ENCODE results near the gene BMP7.

Gene BMP7

GRCh38 chr20:57249073-57249472 is 17.4 kb downstream of the BMP7 start:
- Histone ChIP-seq H2AK5ac (ENCODE audit: low read length, severe bottlenecking) (no peak overlapping the region), H2BK120ac (ENCODE audit: low read depth, low read length) (no peak overlapping the region), H3K79me1 (replicated peaks; ENCODE audit: low read length, poor library complexity, severe bottlenecking) (no peaks in the 10 kb centered on the region), H2BK15ac (ENCODE audit: low read depth, poor library complexity, severe bottlenecking) (no peak overlapping the region), H4K91ac (ENCODE audit: low read length) (no peak overlapping the region), H3K27ac (ENCODE audit: low read length, poor library complexity, severe bottlenecking) (no peak overlapping the region), H4K8ac (ENCODE audit: low read length) (no peak overlapping the region), H3K9me3 (ENCODE audit: control insufficient read depth, low read length) (peaks cover 4% of the 10 kb centered on the region), H3K4me1 (ENCODE audit: control insufficient read depth, insufficient read depth, low read depth, low read length) (peaks cover 10% of the 10 kb centered on the region), H3K18ac (ENCODE audit: low read depth in 1 of 2, low read length in 2 of 2) (no peak overlapping the region), H2AFZ (ENCODE audit: low read depth, low read length) (no peak overlapping the region), H3K27me3 (ENCODE audit: control insufficient read depth in 1 of 2, insufficient read depth in 1 of 2, low read length in 2 of 2) (peaks cover 25 to 52% of the 10 kb centered on the region in 2 experiments), H2BK12ac (ENCODE audit: low read length in 2 of 2) (no peak overlapping the region), H2BK5ac (ENCODE audit: low read depth, low read length, poor library complexity, severe bottlenecking) (no peak overlapping the region), H3K4me3 (ENCODE audit: insufficient read depth in 1 of 2, low read depth in 1 of 2, low read length in 2 of 2) (no peak overlapping the region), H3K4ac (ENCODE audit: low read depth in 1 of 2, low read length in 2 of 2) (no peak overlapping the region), H3K9ac (ENCODE audit: low read length) (no peak overlapping the region), H3K14ac (ENCODE audit: low read length in 2 of 2) (no peak overlapping the region), H3K23ac (ENCODE audit: low read length in 2 of 2) (no peak overlapping the region), H3K36me3 (ENCODE audit: control insufficient read depth in 1 of 2, insufficient read depth in 2 of 2, low read depth in 1 of 2, low read length in 2 of 2) (no peaks in the 10 kb centered on the region), H3K4me2 (ENCODE audit: low read length, poor library complexity, severe bottlenecking) (no peak overlapping the region)
- WGBS: 90% methylated on average over 2 of the region's 5 CpGs
- no peak for DNase-seq

GRCh38 chr20:57248132-57248797 is 18.2 kb downstream of the BMP7 start:
- Histone ChIP-seq H3K4ac (ENCODE audit: low read depth in 1 of 2, low read length in 2 of 2) (no peak overlapping the region), H2AK5ac (ENCODE audit: low read length, severe bottlenecking) (no peak overlapping the region), H3K36me3 (ENCODE audit: control insufficient read depth in 1 of 2, insufficient read depth in 2 of 2, low read depth in 1 of 2, low read length in 2 of 2) (no peaks in the 10 kb centered on the region), H3K79me1 (replicated peaks; ENCODE audit: low read length, poor library complexity, severe bottlenecking) (no peaks in the 10 kb centered on the region), H2BK12ac (ENCODE audit: low read length in 2 of 2) (no peak overlapping the region), H3K27ac (ENCODE audit: low read length, poor library complexity, severe bottlenecking) (no peak overlapping the region), H4K91ac (ENCODE audit: low read length) (no peak overlapping the region), H2BK15ac (ENCODE audit: low read depth, poor library complexity, severe bottlenecking) (no peak overlapping the region), H3K14ac (ENCODE audit: low read length in 2 of 2) (no peak overlapping the region), H4K8ac (ENCODE audit: low read length) (no peak overlapping the region), H3K4me2 (ENCODE audit: low read length, poor library complexity, severe bottlenecking) (no peak overlapping the region), H3K4me3 (ENCODE audit: insufficient read depth in 1 of 2, low read depth in 1 of 2, low read length in 2 of 2) (no peak overlapping the region), H2AFZ (ENCODE audit: low read depth, low read length) (no peak overlapping the region), H2BK5ac (ENCODE audit: low read depth, low read length, poor library complexity, severe bottlenecking) (no peak overlapping the region), H3K9me3 (ENCODE audit: control insufficient read depth, low read length) (peaks cover 4% of the 10 kb centered on the region), H3K23ac (ENCODE audit: low read length in 2 of 2) (no peak overlapping the region), H3K27me3 (ENCODE audit: control insufficient read depth in 1 of 2, insufficient read depth in 1 of 2, low read length in 2 of 2) (peaks cover 23 to 51% of the 10 kb centered on the region in 2 experiments), H3K18ac (ENCODE audit: low read depth in 1 of 2, low read length in 2 of 2) (no peak overlapping the region), H3K9ac (ENCODE audit: low read length) (no peak overlapping the region), H2BK120ac (ENCODE audit: low read depth, low read length) (no peak overlapping the region), H3K4me1 (ENCODE audit: control insufficient read depth, insufficient read depth, low read depth, low read length) (peaks cover 10% of the 10 kb centered on the region)
- 77% methylated on average over 4 of the region's 4 CpGs for WGBS
- DNase-seq: no peak

GRCh38 chr20:57247292-57247965 is 19.0 kb downstream of the BMP7 start:
- H3K4me2 ChIP-seq (ENCODE audit: low read length, poor library complexity, severe bottlenecking): no peak overlapping the region
- no peak overlapping the region for H3K4ac ChIP-seq (ENCODE audit: low read depth in 1 of 2, low read length in 2 of 2)
- peaks cover 10% of the 10 kb centered on the region for H3K4me1 ChIP-seq (ENCODE audit: control insufficient read depth, insufficient read depth, low read depth, low read length)
- H3K9me3 ChIP-seq (ENCODE audit: control insufficient read depth, low read length): peaks cover 4% of the 10 kb centered on the region
- H4K91ac ChIP-seq (ENCODE audit: low read length): no peak overlapping the region
- no peak overlapping the region for H2BK120ac ChIP-seq (ENCODE audit: low read depth, low read length)
- H3K18ac ChIP-seq (ENCODE audit: low read depth in 1 of 2, low read length in 2 of 2): no peak overlapping the region
- peaks cover 16 to 44% of the 10 kb centered on the region in 2 experiments for H3K27me3 ChIP-seq (ENCODE audit: control insufficient read depth in 1 of 2, insufficient read depth in 1 of 2, low read length in 2 of 2)
- no peak overlapping the region for H2AK5ac ChIP-seq (ENCODE audit: low read length, severe bottlenecking)
- no peak overlapping the region for H2AFZ ChIP-seq (ENCODE audit: low read depth, low read length)
- H3K36me3 ChIP-seq (ENCODE audit: control insufficient read depth in 1 of 2, insufficient read depth in 2 of 2, low read depth in 1 of 2, low read length in 2 of 2): no peaks in the 10 kb centered on the region
- no peak overlapping the region for H2BK15ac ChIP-seq (ENCODE audit: low read depth, poor library complexity, severe bottlenecking)
- no peak overlapping the region for H3K9ac ChIP-seq (ENCODE audit: low read length)
- no peak overlapping the region for H2BK12ac ChIP-seq (ENCODE audit: low read length in 2 of 2)
- no peaks in the 10 kb centered on the region for H3K79me1 ChIP-seq (replicated peaks; ENCODE audit: low read length, poor library complexity, severe bottlenecking)
- H3K23ac ChIP-seq (ENCODE audit: low read length in 2 of 2): no peak overlapping the region
- no peak overlapping the region for H3K27ac ChIP-seq (ENCODE audit: low read length, poor library complexity, severe bottlenecking)
- H3K4me3 ChIP-seq (ENCODE audit: insufficient read depth in 1 of 2, low read depth in 1 of 2, low read length in 2 of 2): no peak overlapping the region
- WGBS: 74% methylated on average over 7 of the region's 8 CpGs
- H4K8ac ChIP-seq (ENCODE audit: low read length): no peak overlapping the region
- DNase-seq: no peak
- H2BK5ac ChIP-seq (ENCODE audit: low read depth, low read length, poor library complexity, severe bottlenecking): no peak overlapping the region
- no peak overlapping the region for H3K14ac ChIP-seq (ENCODE audit: low read length in 2 of 2)

GRCh38 chr20:57245997-57246396 is 20.4 kb downstream of the BMP7 start:
- Histone ChIP-seq H3K4ac (ENCODE audit: low read depth in 1 of 2, low read length in 2 of 2) (no peak overlapping the region), H3K9ac (ENCODE audit: low read length) (no peak overlapping the region), H3K4me1 (ENCODE audit: control insufficient read depth, insufficient read depth, low read depth, low read length) (peaks cover 5% of the 10 kb centered on the region), H2BK5ac (ENCODE audit: low read depth, low read length, poor library complexity, severe bottlenecking) (no peak overlapping the region), H3K27me3 (ENCODE audit: control insufficient read depth in 1 of 2, insufficient read depth in 1 of 2, low read length in 2 of 2) (peaks cover 19 to 52% of the 10 kb centered on the region in 2 experiments), H3K27ac (ENCODE audit: low read length, poor library complexity, severe bottlenecking) (no peak overlapping the region), H2AK5ac (ENCODE audit: low read length, severe bottlenecking) (no peak overlapping the region), H3K36me3 (ENCODE audit: control insufficient read depth in 1 of 2, insufficient read depth in 2 of 2, low read depth in 1 of 2, low read length in 2 of 2) (no peaks in the 10 kb centered on the region), H3K9me3 (ENCODE audit: control insufficient read depth, low read length) (peaks cover 4% of the 10 kb centered on the region), H3K18ac (ENCODE audit: low read depth in 1 of 2, low read length in 2 of 2) (no peak overlapping the region), H4K91ac (ENCODE audit: low read length) (no peak overlapping the region), H2BK12ac (ENCODE audit: low read length in 2 of 2) (no peak overlapping the region), H2BK15ac (ENCODE audit: low read depth, poor library complexity, severe bottlenecking) (no peak overlapping the region), H2BK120ac (ENCODE audit: low read depth, low read length) (no peak overlapping the region), H2AFZ (ENCODE audit: low read depth, low read length) (no peak overlapping the region), H3K4me2 (ENCODE audit: low read length, poor library complexity, severe bottlenecking) (no peak overlapping the region), H3K14ac (ENCODE audit: low read length in 2 of 2) (no peak overlapping the region), H3K23ac (ENCODE audit: low read length in 2 of 2) (no peak overlapping the region), H4K8ac (ENCODE audit: low read length) (no peak overlapping the region), H3K4me3 (ENCODE audit: insufficient read depth in 1 of 2, low read depth in 1 of 2, low read length in 2 of 2) (no peak overlapping the region), H3K79me1 (replicated peaks; ENCODE audit: low read length, poor library complexity, severe bottlenecking) (no peaks in the 10 kb centered on the region)
- no peak for DNase-seq
- 93% methylated on average over 5 of the region's 5 CpGs for WGBS
